Subcutaneous abdominal adipose tissue (tissue), 5 donors: ENCODE results near the gene ATXN1.
A peak's percentile ranks its signal among the peaks of the same experiment; 100 is the strongest.

ENCODE experiments used
- H3K27ac ChIP-seq: one replicate; pipeline ENCODE4 v1.7.0; 2013; ENCODE audit warnings: low read depth, mild to moderate bottlenecking, inconsistent platforms, low read length, moderate library complexity
- H3K27me3 ChIP-seq, 5 donors: one replicate each; pipeline ENCODE4 v1.7.0; 2013; ENCODE audit warnings: low read length in 5 of 5, inconsistent platforms in 1 of 5; ENCODE audit not compliant: control insufficient read depth in 5 of 5, insufficient read depth in 4 of 5
- H3K36me3 ChIP-seq, 5 donors: one replicate each; pipeline ENCODE4 v1.7.0; 2013; ENCODE audit warnings: low read length in 5 of 5; ENCODE audit not compliant: control insufficient read depth in 5 of 5, insufficient read depth in 5 of 5
- H3K4me1 ChIP-seq, 5 donors: one replicate each; pipeline ENCODE4 v1.7.0; 2013; ENCODE audit warnings: low read length in 5 of 5, mild to moderate bottlenecking in 3 of 5, moderate library complexity in 1 of 5; ENCODE audit not compliant: control insufficient read depth in 5 of 5, insufficient read depth in 5 of 5
- H3K4me3 ChIP-seq, 5 donors: one replicate each; pipeline ENCODE4 v1.7.0; 2013; ENCODE audit warnings: low read length in 5 of 5, low read depth in 1 of 5
- H3K9ac ChIP-seq, 5 donors: one replicate each; pipeline ENCODE4 v1.7.0; 2013; ENCODE audit warnings: low read length in 5 of 5, mild to moderate bottlenecking in 4 of 5, moderate library complexity in 3 of 5
- H3K9me3 ChIP-seq, 5 donors: one replicate each; pipeline ENCODE4 v1.7.0; 2013; ENCODE audit warnings: low read length in 5 of 5; ENCODE audit not compliant: control insufficient read depth in 5 of 5
- donor health status: healthy.
- donor health status: healthy.
- donor health status: healthy.
- donor health status: healthy.
- donor health status: healthy.

ATXN1 gene

GRCh38 chr6:16591396-16592222 lies 169.7 kb downstream of the ATXN1 start:
- Histone ChIP-seq H3K27ac (no peak overlapping the region), H3K4me3 (peak overlapping the region in 1 of 5 donors; percentile 8), H3K9me3 (no peaks in the 10 kb centered on the region)

DNA sequence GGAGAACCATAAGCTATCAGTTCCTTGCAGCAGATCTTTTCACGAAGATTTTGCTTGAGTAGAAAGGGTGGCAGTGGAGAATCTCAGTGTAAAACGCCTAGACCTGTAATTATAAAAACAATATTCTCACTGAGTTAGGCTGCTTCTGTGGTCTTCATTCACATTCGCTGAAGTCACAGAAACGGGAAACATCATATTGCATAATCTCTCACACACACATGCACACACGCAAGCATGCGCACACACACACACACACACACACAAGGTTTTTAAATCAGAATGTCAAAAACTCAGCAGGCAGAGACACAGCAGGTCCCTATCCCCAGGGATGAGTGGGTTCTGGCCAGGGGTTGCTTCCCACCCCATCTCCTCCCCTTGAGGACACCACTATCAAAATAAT lies 175.5 kb downstream of the ATXN1 start:
- peak overlapping the region in 4 of 5 donors; percentile 8 to 48 (median 38) for H3K4me3 ChIP-seq
- H3K9me3 ChIP-seq = no peaks in the 10 kb centered on the region
- H3K27ac ChIP-seq = no peak overlapping the region
- H3K9ac ChIP-seq = no peak overlapping the region
- H3K4me1 ChIP-seq = peaks cover 0 to 23% (median 22%) of the 10 kb centered on the region in 5 donors
- peaks cover 0 to 10% (median 0%) of the 10 kb centered on the region in 5 donors for H3K36me3 ChIP-seq
- H3K27me3 ChIP-seq = no peaks in the 10 kb centered on the region

More at GRCh38 chr6:16591396-16592222, 169.7 kb downstream of the ATXN1 start:
- no peaks in the 10 kb centered on the region for H3K36me3 ChIP-seq
- no peak overlapping the region for H3K9ac ChIP-seq
- H3K4me1 ChIP-seq = peaks cover 0 to 12% (median 3%) of the 10 kb centered on the region in 5 donors
- H3K27me3 ChIP-seq = no peaks in the 10 kb centered on the region

DNA sequence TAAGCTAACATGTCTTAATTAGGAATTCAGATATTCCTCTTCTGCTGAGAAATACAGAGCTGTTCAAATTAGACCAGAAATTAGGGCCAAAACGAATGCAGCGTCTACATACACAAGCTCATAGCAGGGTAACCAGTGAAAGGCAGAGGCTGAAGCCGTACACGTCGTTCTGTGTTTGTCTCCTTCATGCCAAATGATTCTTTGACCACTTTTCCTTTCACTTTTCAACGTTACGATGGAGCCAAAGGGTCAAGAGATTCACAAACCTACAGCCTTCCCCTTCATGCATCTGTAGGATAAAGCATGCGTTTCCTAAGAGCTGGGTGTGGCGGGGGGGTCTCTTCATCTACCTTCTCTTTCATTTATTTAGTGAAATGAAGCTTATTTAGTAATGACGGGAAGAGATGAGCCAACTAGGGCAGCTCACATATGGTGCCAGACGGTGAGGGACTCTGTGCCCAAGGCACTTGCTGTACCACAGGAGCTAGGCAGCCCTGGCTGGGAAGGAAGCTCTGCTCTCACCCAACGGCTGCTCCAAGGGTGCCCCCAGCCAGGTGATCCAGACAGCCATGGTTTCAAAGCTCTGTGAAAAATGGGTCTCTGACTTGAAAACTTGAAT lies 178.0 kb downstream of the ATXN1 start:
- H3K36me3 ChIP-seq = peaks cover 0 to 10% (median 0%) of the 10 kb centered on the region in 5 donors
- H3K27ac ChIP-seq = peak overlapping the region; percentile 46
- H3K9ac ChIP-seq = peak overlapping the region in 2 of 5 donors; percentile 6 to 36
- H3K27me3 ChIP-seq = no peaks in the 10 kb centered on the region
- no peaks in the 10 kb centered on the region for H3K9me3 ChIP-seq
- peak overlapping the region; percentile 51 to 64 (median 61) for H3K4me3 ChIP-seq
- peaks cover 0 to 23% (median 21%) of the 10 kb centered on the region in 5 donors for H3K4me1 ChIP-seq

DNA sequence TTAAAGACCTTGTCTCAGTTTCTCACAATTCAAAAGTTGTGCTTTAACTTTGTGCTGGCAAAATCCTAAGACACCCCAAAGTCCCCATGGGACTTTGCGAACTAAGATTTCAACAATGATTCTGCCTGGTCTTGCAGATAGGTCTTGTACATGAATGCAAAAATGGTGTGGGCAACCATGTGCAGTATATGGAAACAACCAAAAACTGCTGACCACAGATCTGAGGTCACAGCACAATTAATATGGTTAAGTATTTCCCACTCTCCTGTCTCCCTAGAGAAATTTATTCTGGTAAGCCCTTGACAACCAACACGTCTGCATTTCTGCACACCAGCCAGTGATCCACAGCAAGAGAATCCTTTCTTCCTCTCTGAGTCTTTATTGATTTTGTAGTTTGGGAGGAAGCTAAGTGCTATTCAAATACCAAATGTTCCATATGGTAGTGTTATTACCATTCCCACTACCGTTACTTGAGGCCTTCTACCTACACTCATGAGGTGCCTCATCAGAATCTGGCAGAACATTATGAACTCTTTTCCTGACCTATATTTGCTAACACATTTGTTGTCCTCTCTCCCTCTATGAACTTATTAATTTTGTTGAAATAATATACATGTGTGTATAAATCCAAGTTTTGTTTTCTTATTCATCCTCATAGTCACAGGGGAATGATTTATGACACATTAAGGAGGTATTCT lies 178.7 kb downstream of the ATXN1 start:
- Histone ChIP-seq H3K4me1 (peaks cover 0 to 23% (median 16%) of the 10 kb centered on the region in 5 donors), H3K9ac (peak overlapping the region in 1 of 5 donors; percentile 6), H3K27me3 (no peaks in the 10 kb centered on the region), H3K27ac (peak overlapping the region; percentile 46), H3K9me3 (no peaks in the 10 kb centered on the region), H3K4me3 (peak overlapping the region in 4 of 5 donors; percentile 51 to 64 (median 56)), H3K36me3 (peaks cover 0 to 10% (median 0%) of the 10 kb centered on the region in 5 donors)

GRCh38 chr6:16578695-16579285 lies 182.5 kb downstream of the ATXN1 start:
- Histone ChIP-seq H3K9me3 (no peaks in the 10 kb centered on the region), H3K9ac (no peak overlapping the region), H3K4me3 (no peak overlapping the region), H3K4me1 (peaks cover 0 to 17% (median 7%) of the 10 kb centered on the region in 5 donors), H3K27ac (no peak overlapping the region), H3K36me3 (peaks cover 0 to 6% (median 0%) of the 10 kb centered on the region in 5 donors), H3K27me3 (no peaks in the 10 kb centered on the region)

GRCh38 chr6:16576451-16577368 lies 184.6 kb downstream of the ATXN1 start:
- Histone ChIP-seq H3K36me3 (no peaks in the 10 kb centered on the region), H3K9ac (no peak overlapping the region), H3K4me3 (no peak overlapping the region), H3K4me1 (no peaks in the 10 kb centered on the region), H3K9me3 (no peaks in the 10 kb centered on the region), H3K27me3 (no peaks in the 10 kb centered on the region), H3K27ac (no peak overlapping the region)

DNA sequence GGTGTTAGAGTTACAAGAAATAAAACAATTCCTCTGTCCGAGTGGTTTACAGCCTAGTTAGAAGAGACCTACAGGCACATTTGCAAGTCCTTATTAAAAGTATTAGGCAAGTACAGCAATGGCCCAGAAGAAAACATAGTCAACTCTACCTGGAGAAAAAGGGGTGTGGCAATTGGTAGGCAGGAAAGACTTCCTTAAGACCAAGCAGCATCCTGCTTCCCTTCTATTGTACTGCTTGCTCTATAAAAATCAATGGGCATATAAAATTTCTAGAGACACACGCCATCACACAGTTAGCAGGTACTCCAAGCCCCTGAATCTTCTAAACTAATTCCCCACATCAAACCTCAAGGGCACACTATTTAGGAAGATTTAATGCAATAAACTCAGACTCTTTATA lies 185.6 kb downstream of the ATXN1 start:
- H3K27ac ChIP-seq = no peak overlapping the region
- no peak overlapping the region for H3K9ac ChIP-seq
- no peaks in the 10 kb centered on the region for H3K27me3 ChIP-seq
- no peaks in the 10 kb centered on the region for H3K9me3 ChIP-seq
- no peaks in the 10 kb centered on the region for H3K36me3 ChIP-seq
- no peaks in the 10 kb centered on the region for H3K4me1 ChIP-seq
- H3K4me3 ChIP-seq = no peak overlapping the region

DNA sequence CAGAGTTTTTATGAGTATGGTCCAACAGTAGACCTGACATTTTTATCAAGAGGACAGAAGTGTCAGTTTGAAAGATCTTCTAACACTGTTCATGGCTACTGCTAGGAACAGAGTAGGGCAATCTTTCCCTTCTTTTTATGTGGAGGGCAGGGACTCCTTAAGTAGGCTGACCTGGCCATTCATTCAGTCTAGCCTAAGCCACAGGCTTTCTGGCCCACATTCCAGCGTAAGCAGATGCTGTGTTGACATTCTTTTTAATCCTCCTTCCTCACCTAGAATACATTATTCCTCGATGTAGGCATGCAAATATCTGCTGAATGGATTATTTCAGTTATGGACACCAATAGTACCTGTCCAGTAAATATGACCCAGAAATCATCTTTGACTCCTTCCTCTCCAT lies 188.3 kb downstream of the ATXN1 start:
- H3K4me1 ChIP-seq = no peaks in the 10 kb centered on the region
- H3K27me3 ChIP-seq = no peaks in the 10 kb centered on the region
- H3K4me3 ChIP-seq = no peak overlapping the region
- no peak overlapping the region for H3K27ac ChIP-seq
- no peaks in the 10 kb centered on the region for H3K9me3 ChIP-seq
- H3K9ac ChIP-seq = no peak overlapping the region
- no peaks in the 10 kb centered on the region for H3K36me3 ChIP-seq

DNA sequence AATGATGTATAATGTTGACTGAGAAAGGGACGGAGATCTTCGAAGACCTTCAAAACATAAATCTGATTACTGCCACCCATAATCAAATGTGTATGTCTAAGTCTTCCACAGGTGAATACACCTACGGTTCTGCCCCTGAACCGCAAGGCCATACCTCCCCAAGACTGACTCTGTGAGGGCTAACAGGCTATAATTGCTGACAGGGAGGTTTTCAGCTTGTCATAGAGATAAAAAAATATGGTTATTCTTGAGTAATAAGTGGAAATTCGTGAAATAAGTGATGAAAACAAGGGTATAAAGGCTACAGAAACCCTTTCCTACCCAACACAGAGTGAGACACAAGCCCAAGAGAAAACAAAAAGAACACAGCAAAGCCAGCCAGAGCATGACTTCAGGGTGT lies 188.9 kb downstream of the ATXN1 start:
- Histone ChIP-seq H3K4me3 (no peak overlapping the region), H3K27me3 (no peaks in the 10 kb centered on the region), H3K9ac (no peak overlapping the region), H3K4me1 (no peaks in the 10 kb centered on the region), H3K36me3 (no peaks in the 10 kb centered on the region), H3K9me3 (no peaks in the 10 kb centered on the region), H3K27ac (no peak overlapping the region)
